KOPT-K1 (cell line): Measurements from ENCODE around the gene LEKR1.
"Not testable (repeated sequence)": the region's sequence is repeated elsewhere in the genome, so short reads cannot be mapped to it uniquely, and the experiment has no call there.

Experiments used
- H3K27ac ChIP-seq: fragments of 200-600 bp; sonication (generic); 2 replicates; pipeline ENCODE4 v1.5.1; 2016; ENCODE audit warnings: antibody characterized with exemption, mild to moderate bottlenecking, low read depth, low read length; ENCODE audit not compliant: poor library complexity, severe bottlenecking
- H3K36me3 ChIP-seq: fragments of 200-600 bp; sonication (generic); 2 replicates; pipeline ENCODE4 v1.5.1; 2017; ENCODE audit warnings: antibody characterized with exemption, mild to moderate bottlenecking, low read length, moderate library complexity; ENCODE audit not compliant: insufficient read depth
- H3K9me3 ChIP-seq: fragments of 200-600 bp; sonication (generic); 2 replicates; pipeline ENCODE4 v1.5.1; 2017; ENCODE audit warnings: antibody characterized with exemption, low read length, mild to moderate bottlenecking; ENCODE audit not compliant: insufficient read depth, poor library complexity, severe bottlenecking

LEKR1 gene

DNA sequence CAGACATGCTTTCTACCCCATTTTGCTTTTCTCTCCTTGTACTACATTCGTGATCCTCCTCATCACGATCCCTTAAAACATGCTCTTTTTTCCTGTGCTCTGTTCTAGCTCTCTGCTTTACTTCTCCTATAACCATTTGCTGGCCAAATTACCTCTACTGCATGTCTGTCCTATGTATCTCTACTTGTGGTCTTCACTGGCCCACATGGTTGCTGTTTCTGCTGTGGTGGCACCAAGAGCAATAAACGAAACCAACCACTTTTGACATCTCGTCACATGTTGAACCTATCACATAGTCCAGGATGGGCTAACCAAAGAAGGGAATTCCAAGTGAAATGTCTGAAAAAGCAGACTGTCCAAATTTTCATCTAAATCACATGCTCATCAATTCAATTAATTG, 115.2 kb downstream of the LEKR1 start:
- Histone ChIP-seq H3K36me3 (no peaks in the 10 kb centered on the region), H3K9me3 (no peaks in the 10 kb centered on the region), H3K27ac (no peak overlapping the region)

DNA sequence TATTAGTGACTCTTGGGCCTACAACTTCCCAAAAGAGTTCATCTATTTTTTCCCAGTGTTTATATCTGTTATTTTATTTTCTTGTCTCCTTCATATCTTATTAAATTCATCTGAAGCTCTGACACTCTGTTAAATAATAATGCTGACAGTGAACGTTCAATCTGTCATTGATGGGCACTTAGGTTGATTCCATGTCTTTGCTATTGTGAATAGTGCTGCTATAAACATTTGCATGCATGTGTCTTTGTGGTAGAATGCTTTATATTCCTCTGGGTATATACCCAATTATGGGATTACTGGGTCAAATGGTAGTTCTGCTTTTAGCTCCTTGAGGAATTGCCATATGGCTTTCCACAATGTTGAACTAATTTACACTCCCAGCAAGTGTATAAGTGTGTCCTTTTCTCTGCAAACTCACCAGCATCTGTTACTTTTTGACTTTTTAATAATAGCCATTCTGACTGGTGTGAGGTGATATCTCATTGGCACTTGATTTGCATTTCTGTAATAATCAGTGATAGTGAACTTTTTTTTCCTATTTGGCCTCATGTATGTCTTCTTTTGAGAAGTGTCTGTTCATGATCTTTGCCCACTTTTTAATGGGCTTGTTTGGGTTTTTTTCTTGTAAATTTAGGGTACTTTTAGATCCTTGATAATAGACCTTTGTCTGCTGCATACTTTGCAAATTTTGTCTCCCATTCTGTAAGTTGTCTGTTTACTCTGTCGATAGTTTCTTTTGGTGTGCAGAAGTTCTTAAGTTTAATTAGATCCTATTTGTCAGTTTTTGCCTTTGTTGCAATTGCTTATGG, 122.5 kb downstream of the LEKR1 start:
- H3K36me3 ChIP-seq = no peaks in the 10 kb centered on the region
- H3K9me3 ChIP-seq = no peaks in the 10 kb centered on the region
- H3K27ac ChIP-seq = no peak overlapping the region

DNA sequence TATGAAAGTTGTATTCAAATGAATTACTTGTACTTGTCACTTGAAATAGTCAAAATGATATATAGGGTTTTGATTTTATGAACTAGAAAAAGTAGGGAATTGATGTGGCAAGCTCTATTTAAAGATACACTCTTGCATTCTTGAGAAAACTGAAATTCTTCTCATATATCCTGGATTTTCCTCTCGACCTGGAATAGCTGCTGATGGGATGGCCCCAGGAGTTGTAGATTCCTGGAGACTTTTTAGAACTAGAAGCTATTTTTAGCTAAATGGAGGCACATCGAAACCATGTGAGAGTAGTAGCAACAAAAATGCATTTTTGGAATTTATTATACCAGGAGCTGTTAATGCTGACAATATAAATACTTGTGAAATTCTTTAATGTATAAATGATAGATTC, 125.9 kb downstream of the LEKR1 start:
- no peaks in the 10 kb centered on the region for H3K36me3 ChIP-seq
- H3K9me3 ChIP-seq = no peaks in the 10 kb centered on the region
- H3K27ac ChIP-seq = no peak overlapping the region

DNA sequence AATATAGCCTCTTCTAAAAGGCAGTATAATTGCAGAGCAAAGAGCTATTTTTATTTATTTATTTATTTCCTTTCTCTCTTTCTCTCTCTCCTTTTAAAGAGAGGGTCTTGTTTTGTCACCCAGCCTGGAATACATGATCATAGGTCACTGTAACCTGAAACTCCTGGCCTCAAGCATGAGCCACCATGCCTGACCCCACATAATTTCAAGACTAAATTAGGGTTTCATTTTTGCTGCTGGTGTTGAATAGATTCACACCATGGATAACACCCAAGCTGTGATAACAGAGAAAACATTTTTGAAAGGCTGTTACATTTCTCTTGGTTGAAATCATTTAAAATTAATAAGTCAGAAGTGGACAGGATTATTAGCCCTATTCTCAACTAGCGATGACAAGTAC, 131.6 kb downstream of the LEKR1 start:
- no peaks in the 10 kb centered on the region for H3K36me3 ChIP-seq
- H3K9me3 ChIP-seq = no peaks in the 10 kb centered on the region
- no peak overlapping the region for H3K27ac ChIP-seq

- Histone ChIP-seq H3K36me3 (no peaks in the 10 kb centered on the region), H3K9me3 (no peaks in the 10 kb centered on the region), H3K27ac (no peak overlapping the region)
These were observed 136.9 kb downstream of the LEKR1 start for GRCh38 chr3:156963096-156963495.

DNA sequence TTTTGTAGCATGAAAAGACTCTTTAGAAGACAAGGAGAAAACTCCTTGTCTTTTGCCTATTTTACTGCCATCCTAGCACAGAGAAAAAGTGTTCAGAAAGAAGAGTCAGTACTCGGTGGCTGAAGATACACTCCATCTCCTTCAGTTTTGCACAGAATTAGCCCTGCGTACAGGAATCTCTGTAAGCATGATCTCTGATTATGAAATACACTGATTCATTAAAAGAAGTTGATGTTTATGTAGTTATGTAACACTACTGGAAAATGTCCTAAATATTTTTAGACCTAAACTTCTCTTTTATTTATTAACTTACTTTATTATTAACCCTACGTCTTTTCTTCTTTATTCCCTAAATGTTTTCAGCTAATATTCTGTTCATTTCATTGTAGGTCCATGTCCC, 138.4 kb downstream of the LEKR1 start:
- Histone ChIP-seq H3K36me3 (no peaks in the 10 kb centered on the region), H3K9me3 (no peaks in the 10 kb centered on the region), H3K27ac (no peak overlapping the region)

- not testable (repeated sequence) for H3K27ac ChIP-seq, H3K9me3 ChIP-seq, H3K36me3 ChIP-seq
These were observed 140.2 kb downstream of the LEKR1 start for GRCh38 chr3:156966349-156966748.

DNA sequence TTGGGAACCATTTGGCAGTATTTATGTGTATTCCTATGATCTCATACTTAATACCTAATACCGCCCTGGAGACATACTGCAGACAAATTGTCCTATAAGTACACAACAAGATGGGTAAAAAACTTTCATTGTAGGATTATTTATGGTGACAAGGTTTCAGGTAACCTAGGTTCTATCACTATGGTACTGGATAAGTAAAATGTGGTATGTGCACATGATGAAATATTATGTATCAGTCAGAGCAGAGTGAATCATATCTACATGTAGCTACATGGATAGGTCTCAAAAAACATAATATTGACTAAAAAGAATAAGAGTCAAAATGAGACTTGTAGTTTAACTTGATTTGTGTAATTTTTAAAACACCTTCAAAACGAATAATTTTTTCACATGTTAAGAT, 147.8 kb downstream of the LEKR1 start:
- Histone ChIP-seq H3K36me3 (no peaks in the 10 kb centered on the region), H3K27ac (no peak overlapping the region), H3K9me3 (no peaks in the 10 kb centered on the region)

- Histone ChIP-seq H3K27ac (no peak overlapping the region), H3K9me3 (no peaks in the 10 kb centered on the region), H3K36me3 (no peaks in the 10 kb centered on the region)
These were observed 148.8 kb downstream of the LEKR1 start for GRCh38 chr3:156974931-156975330.

- Histone ChIP-seq H3K36me3 (no peaks in the 10 kb centered on the region), H3K27ac (no peak overlapping the region), H3K9me3 (no peaks in the 10 kb centered on the region)
These were observed 149.6 kb downstream of the LEKR1 start for GRCh38 chr3:156975721-156976120.

DNA sequence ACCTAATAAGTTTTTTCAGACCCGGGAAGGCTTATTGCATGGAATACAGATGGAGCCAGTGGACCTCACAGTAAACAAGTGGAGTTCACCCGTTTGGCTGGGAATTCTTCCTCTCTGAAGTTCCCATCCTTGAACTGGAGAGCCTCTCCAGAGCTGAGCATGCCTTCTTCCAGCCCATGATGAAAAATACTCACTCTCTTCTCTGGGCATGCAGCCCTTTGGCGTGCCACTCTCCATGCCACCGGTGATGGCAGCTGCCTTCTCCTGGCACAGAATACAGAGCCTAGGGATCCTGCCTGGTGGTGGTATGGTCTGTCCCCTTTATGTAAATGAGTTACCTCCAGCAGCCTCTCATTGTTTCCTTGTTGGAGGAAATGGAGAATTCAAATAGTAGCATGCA, 150.8 kb downstream of the LEKR1 start:
- Histone ChIP-seq H3K9me3 (no peaks in the 10 kb centered on the region), H3K36me3 (no peaks in the 10 kb centered on the region), H3K27ac (no peak overlapping the region)

GRCh38 chr3:156978481-156978961, 152.4 kb downstream of the LEKR1 start:
- Histone ChIP-seq H3K9me3 (no peaks in the 10 kb centered on the region), H3K36me3 (no peaks in the 10 kb centered on the region), H3K27ac (no peak overlapping the region)

- no peak overlapping the region for H3K27ac ChIP-seq
- H3K9me3 ChIP-seq = no peaks in the 10 kb centered on the region
- no peaks in the 10 kb centered on the region for H3K36me3 ChIP-seq
These were observed 154.9 kb downstream of the LEKR1 start for GRCh38 chr3:156981005-156981404.

DNA sequence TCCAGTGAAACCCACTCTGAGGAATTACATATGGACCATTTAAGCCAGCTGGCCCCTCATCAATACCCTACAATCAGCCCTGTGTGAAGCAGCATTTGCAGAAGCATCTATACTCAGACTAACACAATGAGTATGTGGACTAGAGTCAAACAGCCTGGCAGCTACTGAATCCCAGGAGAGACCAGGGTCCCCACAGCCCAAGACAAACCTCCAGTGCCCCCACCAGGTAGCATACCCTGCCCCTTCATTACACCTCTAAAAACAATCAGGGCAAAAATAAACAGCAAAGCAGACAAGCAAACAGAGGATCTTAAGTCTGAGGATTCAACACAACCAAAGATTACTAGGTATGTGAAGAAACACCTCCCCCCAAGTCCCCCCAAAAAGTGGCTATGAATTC, 157.4 kb downstream of the LEKR1 start:
- no peaks in the 10 kb centered on the region for H3K9me3 ChIP-seq
- H3K27ac ChIP-seq = no peak overlapping the region
- H3K36me3 ChIP-seq = no peaks in the 10 kb centered on the region

DNA sequence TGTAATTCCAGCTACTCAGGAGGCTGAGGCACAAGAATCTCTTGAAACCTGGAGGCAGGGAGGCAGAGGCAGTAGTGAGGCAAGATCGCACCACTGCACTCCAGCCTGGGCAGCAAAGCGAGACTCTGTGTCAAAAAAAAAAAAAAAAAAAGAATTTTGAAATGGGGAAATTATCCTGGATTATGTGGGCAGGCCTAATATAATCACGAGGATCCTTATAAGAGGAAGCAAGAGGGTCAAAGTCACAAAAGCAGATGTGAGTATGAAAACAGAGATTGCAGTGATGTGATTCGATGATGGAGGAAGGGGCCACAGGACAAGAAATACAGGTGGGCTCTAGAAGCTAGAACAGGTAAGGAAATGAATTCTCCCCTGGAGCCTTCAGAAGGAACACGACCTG, 159.6 kb downstream of the LEKR1 start:
- Histone ChIP-seq H3K36me3 (no peaks in the 10 kb centered on the region), H3K9me3 (no peaks in the 10 kb centered on the region), H3K27ac (no peak overlapping the region)

DNA sequence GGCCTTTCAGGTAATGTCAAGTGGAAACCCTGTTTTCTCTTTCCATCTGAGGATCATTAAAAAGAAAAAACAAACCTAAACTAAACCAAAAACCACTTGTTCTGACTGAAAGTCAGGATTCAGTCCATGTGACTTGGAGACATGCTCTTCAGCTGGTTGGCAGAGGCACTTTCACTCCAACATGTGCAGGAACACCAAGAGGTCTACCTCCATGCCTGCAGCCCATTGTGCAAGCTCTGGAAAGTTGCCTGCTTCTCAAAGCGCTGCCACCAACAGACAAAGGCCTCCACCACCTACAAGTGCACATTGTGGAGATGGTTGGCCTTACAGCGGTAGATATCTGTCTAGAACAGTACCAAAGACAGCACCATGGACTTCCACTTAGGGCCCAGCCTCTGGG, 161.8 kb downstream of the LEKR1 start:
- Histone ChIP-seq H3K9me3 (no peaks in the 10 kb centered on the region), H3K36me3 (no peaks in the 10 kb centered on the region), H3K27ac (no peak overlapping the region)
